Cortex of kidney (tissue), 1 donor: ENCODE results near the gene ANK3.
"Not testable (repeated sequence)": the region's sequence is repeated elsewhere in the genome, so short reads cannot be mapped to it uniquely, and the experiment has no call there.

Experiments used
- DNase-seq: peaks from one replicate; lab custom pipeline; 2025; lab: John Stamatoyannopoulos, UW

ANK3 gene

GRCh38 chr10:60305380-60305892 is 84.2 kb downstream of the ANK3 start:
- DNase-seq: no peak

GRCh38 chr10:60304829-60305379 is 84.8 kb downstream of the ANK3 start:
- DNase-seq: no peak

- DNase-seq: no peak
Measured at GRCh38 chr10:60303778-60304177, 85.9 kb downstream of the ANK3 start.

- DNase-seq: no peak
Measured at GRCh38 chr10:60299961-60300883, 89.5 kb downstream of the ANK3 start.

- no peak for DNase-seq
Measured at GRCh38 chr10:60299390-60299778, 90.3 kb downstream of the ANK3 start.

- no peak for DNase-seq
Measured at GRCh38 chr10:60298408-60299389, 91.0 kb downstream of the ANK3 start.

GRCh38 chr10:60296073-60296472 is 93.6 kb downstream of the ANK3 start:
- no peak for DNase-seq

GRCh38 chr10:60295028-60295937 is 94.4 kb downstream of the ANK3 start:
- no peak for DNase-seq

- DNase-seq: no peak
Measured at GRCh38 chr10:60293581-60294175, 96.0 kb downstream of the ANK3 start.

- DNase-seq: no peak
Measured at GRCh38 chr10:60292998-60293397, 96.7 kb downstream of the ANK3 start.

- DNase-seq: not testable (repeated sequence)
Measured at GRCh38 chr10:60292536-60292935, 97.1 kb downstream of the ANK3 start.

GRCh38 chr10:60291344-60291930 is 98.2 kb downstream of the ANK3 start:
- no peak for DNase-seq

GRCh38 chr10:60290558-60290957 is 99.1 kb downstream of the ANK3 start:
- no peak for DNase-seq

GRCh38 chr10:60289800-60290199 is 99.9 kb downstream of the ANK3 start:
- no peak for DNase-seq

GRCh38 chr10:60288256-60288655 is 101.4 kb downstream of the ANK3 start:
- DNase-seq: no peak

GRCh38 chr10:60286559-60286958 is 103.1 kb downstream of the ANK3 start:
- no peak for DNase-seq

- DNase-seq: no peak
Measured at GRCh38 chr10:60283397-60283796, 106.3 kb downstream of the ANK3 start.

- no peak for DNase-seq
Measured at GRCh38 chr10:60282771-60283353, 106.8 kb downstream of the ANK3 start.

- DNase-seq: no peak
Measured at GRCh38 chr10:60281792-60282353, 107.8 kb downstream of the ANK3 start.
